ENCODE data around the gene SCFD1.
"Not testable (repeated sequence)": the region's sequence is repeated elsewhere in the genome, so short reads cannot be mapped to it uniquely, and the experiment has no call there.

SCFD1 gene, protein sequence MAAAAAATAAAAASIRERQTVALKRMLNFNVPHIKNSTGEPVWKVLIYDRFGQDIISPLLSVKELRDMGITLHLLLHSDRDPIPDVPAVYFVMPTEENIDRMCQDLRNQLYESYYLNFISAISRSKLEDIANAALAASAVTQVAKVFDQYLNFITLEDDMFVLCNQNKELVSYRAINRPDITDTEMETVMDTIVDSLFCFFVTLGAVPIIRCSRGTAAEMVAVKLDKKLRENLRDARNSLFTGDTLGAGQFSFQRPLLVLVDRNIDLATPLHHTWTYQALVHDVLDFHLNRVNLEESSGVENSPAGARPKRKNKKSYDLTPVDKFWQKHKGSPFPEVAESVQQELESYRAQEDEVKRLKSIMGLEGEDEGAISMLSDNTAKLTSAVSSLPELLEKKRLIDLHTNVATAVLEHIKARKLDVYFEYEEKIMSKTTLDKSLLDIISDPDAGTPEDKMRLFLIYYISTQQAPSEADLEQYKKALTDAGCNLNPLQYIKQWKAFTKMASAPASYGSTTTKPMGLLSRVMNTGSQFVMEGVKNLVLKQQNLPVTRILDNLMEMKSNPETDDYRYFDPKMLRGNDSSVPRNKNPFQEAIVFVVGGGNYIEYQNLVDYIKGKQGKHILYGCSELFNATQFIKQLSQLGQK

DNA sequence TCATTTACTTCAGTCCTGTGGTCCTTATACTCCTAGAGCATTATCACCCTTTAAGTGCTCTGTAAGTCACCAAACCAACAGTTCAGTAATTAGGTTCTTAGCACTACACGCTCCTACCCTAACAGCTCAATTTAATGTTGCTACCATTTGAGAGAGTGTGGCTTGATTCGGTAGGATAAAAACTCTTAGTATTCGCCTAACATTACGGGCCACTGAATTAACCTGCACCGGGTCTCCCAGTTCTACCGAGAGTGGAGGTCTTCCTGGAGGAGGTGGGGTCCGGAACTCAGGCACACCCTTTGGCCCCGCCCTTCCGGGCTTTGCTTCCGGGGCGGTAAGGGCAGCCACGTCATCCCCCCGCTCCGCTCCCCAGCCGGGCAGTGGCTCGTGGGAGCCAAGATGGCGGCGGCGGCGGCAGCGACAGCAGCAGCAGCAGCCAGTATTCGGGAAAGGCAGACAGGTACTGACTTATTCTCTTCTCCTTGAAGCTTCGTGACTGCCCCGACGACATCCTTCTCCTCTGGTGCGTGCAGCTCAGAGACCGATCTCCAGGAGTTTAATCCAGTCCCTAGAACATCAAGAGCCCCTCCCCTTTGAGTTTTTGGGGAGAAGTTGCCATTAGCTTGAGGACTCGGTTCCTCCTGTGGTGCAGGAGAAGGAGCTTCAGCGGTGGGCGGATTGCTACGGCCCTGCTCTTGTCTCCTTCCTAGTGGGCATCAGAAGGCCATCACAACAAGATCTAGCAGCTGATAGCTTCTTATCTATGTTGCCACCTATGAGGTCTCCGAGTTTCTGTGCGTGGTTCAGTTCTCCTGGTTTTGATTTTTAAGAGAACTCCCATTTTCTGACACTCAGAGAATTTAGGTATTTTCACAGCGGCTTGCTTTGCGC lies at the start of gene SCFD1:
TSS of gene SCFD1 (plus strand) at position 380 of the 891 bp plus-strand sequence. CDS start at position 400, 20 bp downstream.
- DNase-seq = peak; percentile 95

GRCh38 chr14:30572771-30573170 lies 49.3 kb upstream of the SCFD1 start:
- DNase-seq = no peak

DNA sequence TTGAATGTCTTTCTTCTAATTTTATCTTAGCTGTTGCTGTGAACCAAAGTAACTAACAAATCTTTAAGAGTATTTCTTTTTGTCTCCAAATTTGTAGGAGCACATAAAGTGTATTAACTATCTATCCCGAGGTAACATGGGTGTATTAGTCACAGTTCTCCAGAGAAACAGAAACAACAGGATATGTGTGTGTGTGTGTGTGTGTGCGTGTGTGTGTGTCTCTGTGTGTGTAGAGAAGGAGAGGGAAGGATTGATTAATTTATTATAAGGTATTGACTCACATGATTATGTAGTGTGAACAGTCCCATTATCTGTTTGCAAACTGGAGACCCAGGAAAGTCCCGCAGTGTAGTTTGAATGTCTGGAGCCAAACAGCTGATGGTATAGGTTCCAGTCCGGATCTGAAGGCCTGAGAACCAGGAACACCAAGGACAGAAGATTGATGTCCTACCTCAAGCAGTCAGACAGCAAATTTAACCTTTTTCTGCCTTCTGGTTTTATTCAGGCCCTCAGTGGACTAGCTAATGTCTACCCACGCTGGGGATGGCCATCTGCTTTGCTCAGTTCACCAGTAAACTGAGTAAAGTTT lies 48.8 kb upstream of the SCFD1 start:
- DNase-seq = no peak

DNA sequence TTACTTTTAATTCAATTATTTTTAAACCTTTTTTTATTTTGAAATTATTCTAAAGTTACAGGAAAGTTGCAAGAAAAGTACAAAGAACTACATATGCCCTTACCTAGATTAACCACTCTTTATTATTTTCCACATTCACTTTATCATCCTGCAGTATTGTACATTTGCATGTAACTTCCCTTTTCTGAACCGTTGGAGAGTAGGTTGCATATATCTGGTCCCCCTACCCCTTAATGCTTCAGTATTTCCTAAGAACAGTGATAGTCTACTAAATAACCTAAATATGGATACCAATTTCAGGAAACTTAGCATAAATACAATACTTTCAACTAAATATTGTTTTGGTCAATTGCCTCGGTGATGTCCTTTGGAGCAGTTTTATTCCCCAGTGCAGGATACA lies 48.2 kb upstream of the SCFD1 start:
- no peak for DNase-seq

DNA sequence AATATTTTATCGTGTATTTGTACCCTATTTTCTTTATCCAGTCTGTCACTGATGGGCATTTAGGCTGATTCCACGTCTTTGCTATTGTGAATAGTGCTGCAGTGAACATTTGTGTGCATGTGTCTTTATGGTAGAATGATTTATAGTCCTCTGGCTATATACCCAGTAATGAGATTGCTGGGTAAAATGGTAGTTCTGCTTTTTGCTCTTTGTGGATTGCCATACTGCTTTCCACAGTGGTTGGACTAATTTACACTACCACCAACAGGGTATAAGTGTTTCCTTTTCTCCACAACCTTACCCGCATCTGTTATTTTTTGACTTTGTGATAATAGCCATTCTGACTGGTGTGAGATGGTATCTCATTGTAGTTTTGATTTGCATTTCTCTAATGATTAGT lies 47.3 kb upstream of the SCFD1 start:
- not testable (repeated sequence) for DNase-seq

GRCh38 chr14:30576333-30576732 lies 45.8 kb upstream of the SCFD1 start:
- DNase-seq = not testable (repeated sequence)

- no peak for DNase-seq
Measured at GRCh38 chr14:30580616-30581282, 41.4 kb upstream of the SCFD1 start.

DNA sequence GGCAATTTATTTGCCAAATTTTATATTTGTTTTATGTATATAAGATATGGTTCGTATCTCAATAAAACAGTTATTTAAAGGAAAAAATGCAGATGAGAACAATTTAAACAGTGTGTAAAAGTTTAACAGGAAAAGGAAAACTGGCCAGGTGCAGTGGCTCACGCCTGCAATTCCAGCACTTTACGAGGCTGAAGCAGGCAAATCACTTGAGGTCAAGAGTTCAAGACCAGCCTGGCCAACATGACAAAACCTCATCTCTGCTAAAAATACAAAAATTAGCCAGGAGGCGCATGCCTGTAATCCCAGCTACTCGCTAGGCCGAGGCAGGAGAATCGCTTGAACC lies 40.9 kb upstream of the SCFD1 start:
- DNase-seq = no peak

DNA sequence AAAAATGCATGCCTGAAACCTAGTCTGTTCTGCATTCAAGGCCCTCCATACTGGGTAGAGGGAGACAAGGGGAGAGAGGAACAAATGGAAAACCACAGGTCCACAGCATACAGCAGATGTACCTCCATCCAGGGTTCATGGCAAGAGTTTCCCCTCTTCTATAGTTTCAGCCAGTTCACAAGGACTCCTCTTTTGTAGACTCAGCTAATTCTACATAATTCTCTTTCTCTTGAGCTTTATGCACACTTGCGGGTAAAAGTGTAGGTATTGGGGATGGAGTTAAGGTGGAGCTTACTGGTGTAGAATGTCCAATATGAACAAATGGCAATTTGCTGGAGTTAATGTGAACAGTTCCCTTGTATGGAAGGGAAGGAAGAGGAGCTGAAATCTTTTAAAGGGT lies 39.7 kb upstream of the SCFD1 start:
- DNase-seq = no peak

DNA sequence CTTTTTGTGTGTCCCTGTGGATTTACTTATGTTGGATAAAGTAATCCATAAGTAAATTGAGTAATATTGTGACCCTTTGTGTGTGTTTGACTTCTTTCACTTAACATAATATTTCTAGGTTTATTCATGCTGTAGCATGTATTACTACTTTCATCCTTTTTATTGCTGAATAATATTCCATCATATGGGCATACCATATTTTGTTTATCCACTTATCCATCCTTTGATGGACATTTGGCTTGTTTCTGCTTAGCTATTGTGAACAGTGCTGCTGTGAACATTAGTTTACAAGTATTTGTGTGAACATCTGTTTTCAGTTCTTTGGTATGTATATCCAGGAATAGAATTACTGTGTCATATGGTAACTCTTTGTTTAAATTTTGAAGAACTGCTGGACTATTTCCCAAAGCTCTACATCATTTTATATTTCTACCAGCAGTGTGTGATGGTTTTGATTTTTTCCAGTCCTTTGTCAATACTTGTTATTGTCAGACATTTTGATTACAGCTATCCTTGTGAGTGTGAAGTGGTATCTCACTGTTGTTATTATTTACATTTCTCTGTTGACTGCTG lies 38.0 kb upstream of the SCFD1 start:
- no peak for DNase-seq

- DNase-seq = no peak
Measured at GRCh38 chr14:30585204-30585603, 36.9 kb upstream of the SCFD1 start.

- no peak for DNase-seq
Measured at GRCh38 chr14:30587141-30587540, 35.0 kb upstream of the SCFD1 start.

DNA sequence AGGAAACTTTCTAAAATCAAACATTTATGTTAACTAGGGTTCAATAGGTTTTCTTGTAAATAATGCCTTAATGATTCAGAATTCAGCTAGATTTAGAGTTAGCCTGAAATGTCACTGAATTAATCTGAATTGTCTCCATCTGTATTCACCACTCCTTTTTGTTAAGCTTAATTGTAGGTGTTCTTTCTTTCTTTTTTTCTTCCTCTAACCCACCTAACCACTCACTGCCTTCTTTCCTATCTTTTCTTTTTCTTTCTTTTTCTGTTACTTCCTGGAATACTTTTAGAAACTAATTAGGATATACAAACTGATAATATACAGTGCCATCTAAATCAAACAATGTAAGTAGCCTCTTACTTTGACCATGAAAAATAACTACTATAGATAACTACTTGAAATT lies 33.2 kb upstream of the SCFD1 start:
- no peak for DNase-seq

- DNase-seq = no peak
Measured at GRCh38 chr14:30596935-30597334, 25.2 kb upstream of the SCFD1 start.

- DNase-seq = no peak
Measured at GRCh38 chr14:30597504-30597903, 24.6 kb upstream of the SCFD1 start.

- DNase-seq = no peak
Measured at GRCh38 chr14:30600922-30601918, 20.9 kb upstream of the SCFD1 start.

GRCh38 chr14:30603402-30603801 lies 18.7 kb upstream of the SCFD1 start:
- no peak for DNase-seq

GRCh38 chr14:30604696-30605095 lies 17.4 kb upstream of the SCFD1 start:
- DNase-seq = not testable (repeated sequence)

DNA sequence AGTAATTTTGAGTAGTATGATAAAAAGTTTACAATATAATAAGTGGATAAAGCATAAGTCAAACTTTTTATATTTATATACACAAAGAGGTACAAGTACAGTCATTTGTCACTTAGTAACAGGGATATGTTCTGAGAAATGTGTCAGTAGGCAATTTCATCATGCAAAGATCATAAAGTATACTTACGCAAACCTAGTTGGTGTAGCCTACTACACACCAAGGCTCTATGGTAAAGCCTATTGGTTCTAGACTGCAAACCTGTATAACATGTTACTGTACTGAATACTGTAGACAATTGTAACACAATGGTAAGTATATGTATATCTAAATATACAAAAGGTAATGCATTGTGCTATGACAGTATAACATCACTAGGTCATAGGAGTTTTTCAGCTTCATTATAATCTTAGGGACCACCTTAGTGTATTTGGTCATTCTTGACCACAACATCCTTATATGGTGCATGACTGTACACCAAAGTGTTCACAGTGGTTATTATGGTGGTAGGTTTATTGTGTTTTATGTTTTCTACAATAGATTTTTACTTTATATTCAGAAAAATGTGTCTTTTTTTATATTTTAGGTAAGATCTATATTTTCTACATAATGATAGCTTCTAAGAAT lies 14.9 kb upstream of the SCFD1 start:
- no peak for DNase-seq

- no peak for DNase-seq
Measured at GRCh38 chr14:30608533-30609006, 13.5 kb upstream of the SCFD1 start.

All from stimulated activated CD8-positive, alpha-beta memory T cell treated with anti-CD3 and anti-CD28 coated beads, Interleukin-4, amount 100 ng/mL, for 48 hours (primary cell).